Stimulated activated naive CD4-positive, alpha-beta T cell treated with Interleukin-2 at 50 U/mL for 16 hours (primary cell): Measurements from ENCODE around the gene MKX.
"Not testable (repeated sequence)": the region's sequence is repeated elsewhere in the genome, so short reads cannot be mapped to it uniquely, and the experiment has no call there.

Source experiments
- DNase-seq: peaks from one replicate; lab custom pipeline; 2025; lab: John Stamatoyannopoulos, UW

The MKX gene

GRCh38 chr10:27692663-27693062 is 53.0 kb downstream of the MKX start:
- DNase-seq, result no peak

GRCh38 chr10:27688991-27689390 is 56.6 kb downstream of the MKX start:
- no peak for DNase-seq

GRCh38 chr10:27688276-27688675 is 57.3 kb downstream of the MKX start:
- no peak for DNase-seq

GRCh38 chr10:27687743-27688142 is 57.9 kb downstream of the MKX start:
- DNase-seq, result no peak

- no peak for DNase-seq
Observed at GRCh38 chr10:27687326-27687725, 58.3 kb downstream of the MKX start.

- DNase-seq, result no peak
Observed at GRCh38 chr10:27685681-27686080, 59.9 kb downstream of the MKX start.

GRCh38 chr10:27683226-27683625 is 62.4 kb downstream of the MKX start:
- no peak for DNase-seq

- DNase-seq, result not testable (repeated sequence)
Observed at GRCh38 chr10:27681795-27682194, 63.8 kb downstream of the MKX start.

GRCh38 chr10:27680691-27681605 is 64.7 kb downstream of the MKX start:
- no peak for DNase-seq

GRCh38 chr10:27680006-27680557 is 65.5 kb downstream of the MKX start:
- DNase-seq, result no peak

- no peak for DNase-seq
Observed at GRCh38 chr10:27679369-27679912, 66.2 kb downstream of the MKX start.

- DNase-seq, result no peak
Observed at GRCh38 chr10:27678166-27678565, 67.5 kb downstream of the MKX start.

GRCh38 chr10:27673065-27673464 is 72.6 kb downstream of the MKX start:
- no peak for DNase-seq

GRCh38 chr10:27671821-27672220 is 73.8 kb downstream of the MKX start:
- no peak for DNase-seq

- no peak for DNase-seq
Observed at GRCh38 chr10:27664461-27664860, 81.2 kb downstream of the MKX start.

- DNase-seq, result no peak
Observed at GRCh38 chr10:27663621-27664020, 82.0 kb downstream of the MKX start.

- no peak for DNase-seq
Observed at GRCh38 chr10:27661514-27662286, 83.9 kb downstream of the MKX start.

- no peak for DNase-seq
Observed at GRCh38 chr10:27660711-27661110, 84.9 kb downstream of the MKX start.

GRCh38 chr10:27660268-27660667 is 85.4 kb downstream of the MKX start:
- no peak for DNase-seq

- no peak for DNase-seq
Observed at GRCh38 chr10:27659786-27660185, 85.8 kb downstream of the MKX start.

GRCh38 chr10:27658788-27659187 is 86.8 kb downstream of the MKX start:
- DNase-seq, result no peak

- DNase-seq, result no peak
Observed at GRCh38 chr10:27655296-27655695, 90.3 kb downstream of the MKX start.

GRCh38 chr10:27654284-27654683 is 91.3 kb downstream of the MKX start:
- no peak for DNase-seq
